Thyroid gland (tissue), 4 donors: ENCODE results near the gene EFNA1.

Experiments used
- POLR2A ChIP-seq, 2 donors: fragments of 450-650 bp; IDR thresholded peaks; one replicate each; pipeline ENCODE4 v1.6.1; 2017; ENCODE audit warnings: antibody characterized with exemption in 2 of 2, mild to moderate bottlenecking in 2 of 2, moderate library complexity in 1 of 2
- TF ChIP-seq, protein P1 (sequence below), 6 experiments: fragments of 200-600 bp in 3 of 6; fragments of 450-650 bp in 3 of 6; sonication (generic) in 3 of 6; IDR thresholded peaks; one replicate each; pipeline ENCODE4 v1.5.1; 2016 to 2019; ENCODE audit warnings: antibody characterized with exemption in 6 of 6, mild to moderate bottlenecking in 2 of 6, inconsistent platforms in 1 of 6, moderate library complexity in 1 of 6

DNA sequence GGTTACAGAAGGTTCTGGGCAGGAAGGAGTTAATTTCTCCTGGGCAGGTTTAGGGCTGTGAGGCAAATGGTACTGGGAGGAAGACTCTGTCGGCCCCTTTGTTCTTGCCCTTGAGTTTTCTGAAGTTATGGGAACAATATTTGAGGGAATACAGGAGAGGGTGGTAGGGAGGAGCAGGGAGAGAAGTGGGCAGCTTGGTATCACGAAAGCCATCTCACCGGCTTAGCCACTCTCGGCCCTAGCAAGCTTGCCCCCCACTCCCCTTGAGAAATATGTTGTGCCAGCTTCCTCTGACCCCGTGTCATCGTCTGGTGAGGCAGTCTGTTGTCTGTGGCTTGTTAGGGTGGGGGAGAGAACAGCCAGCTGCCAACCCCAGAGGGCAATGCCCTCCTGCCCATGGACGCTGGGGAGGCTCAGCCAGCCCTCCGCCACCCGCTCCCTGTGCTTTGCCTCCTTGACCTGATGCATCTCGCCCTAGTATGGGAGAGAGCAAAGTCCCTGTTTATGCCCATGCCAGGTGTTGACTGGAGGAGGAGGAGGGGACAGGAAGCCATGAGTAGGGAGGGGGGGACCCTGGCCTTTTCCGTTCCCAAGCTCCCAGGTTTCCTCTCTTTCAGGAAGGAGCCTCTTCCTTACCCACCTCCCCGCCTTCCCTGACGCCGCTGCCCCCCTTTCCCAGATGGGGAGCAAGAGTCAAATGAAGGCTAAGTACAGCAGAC lies 1.2 kb downstream of the EFNA1 start:
- TF ChIP-seq, protein P1, sequence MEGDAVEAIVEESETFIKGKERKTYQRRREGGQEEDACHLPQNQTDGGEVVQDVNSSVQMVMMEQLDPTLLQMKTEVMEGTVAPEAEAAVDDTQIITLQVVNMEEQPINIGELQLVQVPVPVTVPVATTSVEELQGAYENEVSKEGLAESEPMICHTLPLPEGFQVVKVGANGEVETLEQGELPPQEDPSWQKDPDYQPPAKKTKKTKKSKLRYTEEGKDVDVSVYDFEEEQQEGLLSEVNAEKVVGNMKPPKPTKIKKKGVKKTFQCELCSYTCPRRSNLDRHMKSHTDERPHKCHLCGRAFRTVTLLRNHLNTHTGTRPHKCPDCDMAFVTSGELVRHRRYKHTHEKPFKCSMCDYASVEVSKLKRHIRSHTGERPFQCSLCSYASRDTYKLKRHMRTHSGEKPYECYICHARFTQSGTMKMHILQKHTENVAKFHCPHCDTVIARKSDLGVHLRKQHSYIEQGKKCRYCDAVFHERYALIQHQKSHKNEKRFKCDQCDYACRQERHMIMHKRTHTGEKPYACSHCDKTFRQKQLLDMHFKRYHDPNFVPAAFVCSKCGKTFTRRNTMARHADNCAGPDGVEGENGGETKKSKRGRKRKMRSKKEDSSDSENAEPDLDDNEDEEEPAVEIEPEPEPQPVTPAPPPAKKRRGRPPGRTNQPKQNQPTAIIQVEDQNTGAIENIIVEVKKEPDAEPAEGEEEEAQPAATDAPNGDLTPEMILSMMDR (IDR thresholded peaks at IDR 0.05) = no peak
- TF ChIP-seq POLR2A (IDR thresholded peaks at IDR 0.05) = peak in 1 of 2 donors; percentile 31
